Smooth muscle cell (in vitro differentiated cells): ENCODE results near the gene TCF12. TPM values are rescaled to one million over a fixed set of nuclear protein-coding genes. Genes with fewer than 3 reads are reported as not detected.

Experiments used
- DNase-seq: peaks from one replicate; lab custom pipeline; 2025; ENCODE audit not compliant: unreplicated experiment; lab: John Stamatoyannopoulos, UW
- H2AFZ ChIP-seq: fragments of 200-600 bp; sonication (generic); 2 replicates; pipeline ENCODE4 v1.6.0; 2016; ENCODE audit warnings: antibody characterized with exemption, low read depth, mild to moderate bottlenecking
- H3F3A ChIP-seq: fragments of 200-600 bp; sonication (generic); 2 replicates; pipeline ENCODE4 v1.6.0; 2017; ENCODE audit warnings: antibody characterized with exemption, low read depth
- H3K27ac ChIP-seq: fragments of 200-600 bp; sonication (generic); 2 replicates; pipeline ENCODE4 v1.5.1; 2016; ENCODE audit warnings: low read depth, mild to moderate bottlenecking
- H3K27me3 ChIP-seq: fragments of 200-600 bp; sonication (generic); 2 replicates; pipeline ENCODE4 v1.6.1; 2016; ENCODE audit warnings: low read depth, mild to moderate bottlenecking
- H3K36me3 ChIP-seq: fragments of 200-600 bp; sonication (generic); 2 replicates; pipeline ENCODE4 v1.5.1; 2016; ENCODE audit warnings: low read depth
- H3K4me1 ChIP-seq: fragments of 200-600 bp; sonication (generic); 2 replicates; pipeline ENCODE4 v1.5.1; 2016; ENCODE audit warnings: low read depth
- H3K4me2 ChIP-seq: fragments of 200-600 bp; sonication (generic); 2 replicates; pipeline ENCODE4 v1.6.0; 2016; ENCODE audit warnings: mild to moderate bottlenecking
- H3K4me3 ChIP-seq: fragments of 200-600 bp; sonication (generic); 2 replicates; pipeline ENCODE4 v1.5.1; 2016; ENCODE audit warnings: mild to moderate bottlenecking
- H3K79me2 ChIP-seq: fragments of 200-600 bp; sonication (generic); 2 replicates; pipeline ENCODE4 v1.6.0; 2016; ENCODE audit warnings: low read depth, mild to moderate bottlenecking
- H3K9ac ChIP-seq: fragments of 200-600 bp; sonication (generic); 2 replicates; pipeline ENCODE4 v1.6.0; 2016; ENCODE audit warnings: low read depth
- H3K9me3 ChIP-seq: fragments of 200-600 bp; sonication (generic); replicated peaks from 2 replicates; pipeline ENCODE4 v1.5.1; 2016; ENCODE audit warnings: low read depth
- H4K20me1 ChIP-seq: fragments of 200-600 bp; sonication (generic); 2 replicates; pipeline ENCODE4 v1.6.0; 2016; ENCODE audit warnings: low read depth
- WGBS: methylation state at CpG from one replicate; pipeline ENCODE4 v1.1.7; 2016; ENCODE audit warnings: low lambda C conversion rate; 5-methylcytosine and 5-hydroxymethylcytosine counted together
- polyA plus RNA-seq: library from polyadenylated mRNA; unstranded; fragments of >200 nt; fragmentation: Nextera tagmentation; extraction: Ambion mirVana; gene quantifications from 2 replicates; pipeline ENCODE4 v1.2.1, GENCODE V29; 2016
- total RNA-seq: library from RNA; depleted of rRNA; stranded (reverse); fragments of >200 nt; gene quantifications from 2 replicates; pipeline ENCODE4 v1.2.3, GENCODE V29; 2014
- TF ChIP-seq, protein P1 (sequence below): fragments of 200-600 bp; sonication (generic); IDR thresholded peaks from 2 replicates; pipeline ENCODE4 v1.5.1; 2017; ENCODE audit warnings: borderline replicate concordance, mild to moderate bottlenecking, antibody characterized with exemption; ENCODE audit not compliant: insufficient read depth, poor library complexity, severe bottlenecking

TCF12 gene
- total and polyA plus RNA-seq, 2 experiments from 2014 or later, result 54.1 to 302 TPM

DNA sequence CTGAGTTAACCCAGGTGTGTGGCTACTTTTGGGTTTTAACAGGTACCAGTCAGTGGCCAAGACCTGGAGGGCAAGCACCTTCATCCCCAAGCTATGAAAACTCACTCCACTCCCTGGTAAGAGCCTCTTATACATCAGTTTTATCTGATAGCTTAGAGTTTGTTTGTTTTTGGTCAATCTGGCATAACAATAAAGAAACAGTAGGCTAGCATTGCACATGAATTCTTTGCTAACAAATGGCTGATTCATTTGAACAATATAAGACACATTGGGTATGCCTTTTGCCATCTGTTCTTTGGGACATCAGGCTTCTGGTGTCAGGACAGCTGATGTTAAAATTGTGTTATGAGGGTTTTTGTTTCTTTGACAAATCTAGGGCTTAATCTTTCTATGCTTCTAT lies 332.9 kb downstream of the TCF12 start:
- TF ChIP-seq, protein P1, sequence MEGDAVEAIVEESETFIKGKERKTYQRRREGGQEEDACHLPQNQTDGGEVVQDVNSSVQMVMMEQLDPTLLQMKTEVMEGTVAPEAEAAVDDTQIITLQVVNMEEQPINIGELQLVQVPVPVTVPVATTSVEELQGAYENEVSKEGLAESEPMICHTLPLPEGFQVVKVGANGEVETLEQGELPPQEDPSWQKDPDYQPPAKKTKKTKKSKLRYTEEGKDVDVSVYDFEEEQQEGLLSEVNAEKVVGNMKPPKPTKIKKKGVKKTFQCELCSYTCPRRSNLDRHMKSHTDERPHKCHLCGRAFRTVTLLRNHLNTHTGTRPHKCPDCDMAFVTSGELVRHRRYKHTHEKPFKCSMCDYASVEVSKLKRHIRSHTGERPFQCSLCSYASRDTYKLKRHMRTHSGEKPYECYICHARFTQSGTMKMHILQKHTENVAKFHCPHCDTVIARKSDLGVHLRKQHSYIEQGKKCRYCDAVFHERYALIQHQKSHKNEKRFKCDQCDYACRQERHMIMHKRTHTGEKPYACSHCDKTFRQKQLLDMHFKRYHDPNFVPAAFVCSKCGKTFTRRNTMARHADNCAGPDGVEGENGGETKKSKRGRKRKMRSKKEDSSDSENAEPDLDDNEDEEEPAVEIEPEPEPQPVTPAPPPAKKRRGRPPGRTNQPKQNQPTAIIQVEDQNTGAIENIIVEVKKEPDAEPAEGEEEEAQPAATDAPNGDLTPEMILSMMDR, result no peak
- DNase-seq, result no peak
- Histone ChIP-seq H3K79me2 (peaks cover 30% of the 10 kb centered on the region), H3K9me3 (peaks cover 4% of the 10 kb centered on the region), H3K4me1 (no peaks in the 10 kb centered on the region), H2AFZ (no peak overlapping the region), H3K27ac (peak overlapping the region; percentile 8), H4K20me1 (peaks cover 13% of the 10 kb centered on the region), H3K9ac (no peak overlapping the region), H3K36me3 (peaks cover 12% of the 10 kb centered on the region), H3F3A (peaks cover 6% of the 10 kb centered on the region), H3K27me3 (no peaks in the 10 kb centered on the region), H3K4me2 (no peak overlapping the region), H3K4me3 (no peak overlapping the region)

GRCh38 chr15:57251941-57252340 lies 333.5 kb downstream of the TCF12 start:
- TF ChIP-seq, protein P1, result no peak
- Histone ChIP-seq H3K9ac (no peak overlapping the region), H3K4me3 (no peak overlapping the region), H2AFZ (no peak overlapping the region), H3K27ac (peak overlapping the region; percentile 8), H3K36me3 (peaks cover 12% of the 10 kb centered on the region), H3K27me3 (no peaks in the 10 kb centered on the region), H3K4me1 (no peaks in the 10 kb centered on the region), H3F3A (peaks cover 6% of the 10 kb centered on the region), H3K9me3 (peaks cover 4% of the 10 kb centered on the region), H4K20me1 (peaks cover 13% of the 10 kb centered on the region), H3K4me2 (no peak overlapping the region), H3K79me2 (peaks cover 30% of the 10 kb centered on the region)
- DNase-seq, result no peak
- WGBS, result 79% methylated on average over 6 of the region's 6 CpGs

GRCh38 chr15:57253082-57253481 lies 334.6 kb downstream of the TCF12 start:
- Histone ChIP-seq H3K27me3 (no peaks in the 10 kb centered on the region), H3K4me3 (no peak overlapping the region)
- WGBS, result 66% methylated on average over 5 of the region's 5 CpGs

GRCh38 chr15:57253500-57253899 lies 335.1 kb downstream of the TCF12 start:
- DNase-seq, result no peak
- Histone ChIP-seq H3K36me3 (peaks cover 12% of the 10 kb centered on the region), H2AFZ (no peak overlapping the region), H3K79me2 (peaks cover 31% of the 10 kb centered on the region), H3K27ac (no peak overlapping the region), H3K9me3 (peaks cover 4% of the 10 kb centered on the region), H3F3A (peaks cover 6% of the 10 kb centered on the region), H3K4me2 (no peak overlapping the region), H3K9ac (no peak overlapping the region), H4K20me1 (peaks cover 13% of the 10 kb centered on the region), H3K27me3 (no peaks in the 10 kb centered on the region), H3K4me3 (no peak overlapping the region), H3K4me1 (no peaks in the 10 kb centered on the region)
- whole genome bisulfite sequencing, result 96% methylated on average over 2 of the region's 2 CpGs
- TF ChIP-seq, protein P1, result no peak

More at GRCh38 chr15:57253082-57253481, 334.6 kb downstream of the TCF12 start:
- Histone ChIP-seq H2AFZ (no peak overlapping the region), H3K27ac (no peak overlapping the region), H4K20me1 (peaks cover 13% of the 10 kb centered on the region), H3K9ac (no peak overlapping the region), H3F3A (peaks cover 6% of the 10 kb centered on the region), H3K4me1 (no peaks in the 10 kb centered on the region), H3K79me2 (peaks cover 31% of the 10 kb centered on the region), H3K36me3 (peaks cover 12% of the 10 kb centered on the region), H3K9me3 (peaks cover 4% of the 10 kb centered on the region), H3K4me2 (no peak overlapping the region)
- no peak for DNase-seq
- TF ChIP-seq, protein P1, result no peak
